ENCODE results near the gene MUC21. TPM values are rescaled to one million over a fixed set of nuclear protein-coding genes. Genes with fewer than 3 reads are reported as not detected.

MUC21 gene
- total RNA-seq, 1 donor from 2014 or later, result 207 TPM

DNA sequence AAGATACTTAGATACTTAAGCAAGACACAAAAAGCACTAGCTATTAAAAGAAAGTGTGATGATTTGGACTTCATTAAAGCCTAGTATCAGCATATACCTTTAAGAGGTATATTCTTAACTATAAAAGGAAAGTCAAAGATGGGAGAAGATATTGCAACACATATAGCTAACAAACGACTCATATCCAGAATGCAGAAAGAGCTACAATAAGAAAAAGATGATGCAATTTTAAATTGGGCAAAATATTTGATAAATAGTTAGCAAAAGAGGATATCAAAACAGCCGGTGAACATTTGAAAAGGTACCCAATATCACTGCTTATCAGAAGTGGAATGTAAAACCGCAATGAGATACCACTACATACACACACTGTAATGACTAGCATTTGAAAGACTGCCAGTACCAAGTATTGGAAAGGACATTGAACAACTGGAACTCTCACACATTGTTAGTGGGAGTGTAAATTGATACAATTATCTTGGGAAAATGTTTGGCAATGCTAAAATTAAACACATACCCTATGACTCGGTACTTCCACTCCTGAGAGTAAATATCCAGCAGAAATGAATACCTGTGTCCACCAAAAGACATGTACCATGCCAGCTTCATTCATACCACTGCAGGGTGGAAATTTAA is 52.5 kb downstream of the MUC21 start:
- Histone ChIP-seq H3K4me3 (no peak overlapping the region), H3K4me1 (no peaks in the 10 kb centered on the region), H3K9me3 (no peaks in the 10 kb centered on the region), H3K36me3 (no peaks in the 10 kb centered on the region), H3K27me3 (no peaks in the 10 kb centered on the region), H3K27ac (no peak overlapping the region)
- intact Hi-C loops (cut with DNase I), result no loop called here
- TF ChIP-seq, protein P1, sequence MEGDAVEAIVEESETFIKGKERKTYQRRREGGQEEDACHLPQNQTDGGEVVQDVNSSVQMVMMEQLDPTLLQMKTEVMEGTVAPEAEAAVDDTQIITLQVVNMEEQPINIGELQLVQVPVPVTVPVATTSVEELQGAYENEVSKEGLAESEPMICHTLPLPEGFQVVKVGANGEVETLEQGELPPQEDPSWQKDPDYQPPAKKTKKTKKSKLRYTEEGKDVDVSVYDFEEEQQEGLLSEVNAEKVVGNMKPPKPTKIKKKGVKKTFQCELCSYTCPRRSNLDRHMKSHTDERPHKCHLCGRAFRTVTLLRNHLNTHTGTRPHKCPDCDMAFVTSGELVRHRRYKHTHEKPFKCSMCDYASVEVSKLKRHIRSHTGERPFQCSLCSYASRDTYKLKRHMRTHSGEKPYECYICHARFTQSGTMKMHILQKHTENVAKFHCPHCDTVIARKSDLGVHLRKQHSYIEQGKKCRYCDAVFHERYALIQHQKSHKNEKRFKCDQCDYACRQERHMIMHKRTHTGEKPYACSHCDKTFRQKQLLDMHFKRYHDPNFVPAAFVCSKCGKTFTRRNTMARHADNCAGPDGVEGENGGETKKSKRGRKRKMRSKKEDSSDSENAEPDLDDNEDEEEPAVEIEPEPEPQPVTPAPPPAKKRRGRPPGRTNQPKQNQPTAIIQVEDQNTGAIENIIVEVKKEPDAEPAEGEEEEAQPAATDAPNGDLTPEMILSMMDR (IDR thresholded peaks at IDR 0.05), result no peak
- TF ChIP-seq POLR2AphosphoS5 (IDR thresholded peaks at IDR 0.05; ENCODE audit: insufficient read depth in 1 of 2, low read depth in 1 of 2) (no peak), POLR2A (IDR thresholded peaks at IDR 0.05) (no peak)
- no peak for DNase-seq (ENCODE audit: extremely low spot score in 2 of 2)

DNA sequence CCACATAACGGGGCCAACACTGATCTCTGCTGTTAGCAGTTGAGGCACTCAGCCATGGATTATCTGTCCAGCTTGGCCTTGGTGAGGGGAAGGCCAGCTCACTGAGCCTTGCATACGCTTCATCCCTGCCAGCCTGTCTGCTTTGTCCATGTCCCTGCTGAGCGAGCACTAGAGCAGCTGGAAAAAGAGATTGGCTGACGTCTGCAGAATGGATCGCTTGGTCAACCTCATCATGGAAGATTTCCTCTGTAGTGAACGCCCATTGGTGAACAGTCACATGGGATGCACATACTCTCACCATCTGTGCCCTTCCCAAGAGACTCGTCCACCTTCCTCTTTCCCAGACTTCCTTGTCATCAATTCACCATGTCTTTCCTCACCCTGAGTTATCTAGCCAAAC is 53.7 kb downstream of the MUC21 start:
- no peak for DNase-seq (ENCODE audit: extremely low spot score in 2 of 2)
- Histone ChIP-seq H3K27me3 (no peaks in the 10 kb centered on the region), H3K4me1 (no peaks in the 10 kb centered on the region), H3K36me3 (no peaks in the 10 kb centered on the region), H3K27ac (no peak overlapping the region), H3K4me3 (no peak overlapping the region), H3K9me3 (no peaks in the 10 kb centered on the region)
- TF ChIP-seq, protein P1 (IDR thresholded peaks at IDR 0.05), result no peak
- TF ChIP-seq POLR2AphosphoS5 (IDR thresholded peaks at IDR 0.05; ENCODE audit: insufficient read depth in 1 of 2, low read depth in 1 of 2), result no peak
- no peak for TF ChIP-seq POLR2A (IDR thresholded peaks at IDR 0.05)
- intact Hi-C loops (cut with DNase I), result no loop called here

DNA sequence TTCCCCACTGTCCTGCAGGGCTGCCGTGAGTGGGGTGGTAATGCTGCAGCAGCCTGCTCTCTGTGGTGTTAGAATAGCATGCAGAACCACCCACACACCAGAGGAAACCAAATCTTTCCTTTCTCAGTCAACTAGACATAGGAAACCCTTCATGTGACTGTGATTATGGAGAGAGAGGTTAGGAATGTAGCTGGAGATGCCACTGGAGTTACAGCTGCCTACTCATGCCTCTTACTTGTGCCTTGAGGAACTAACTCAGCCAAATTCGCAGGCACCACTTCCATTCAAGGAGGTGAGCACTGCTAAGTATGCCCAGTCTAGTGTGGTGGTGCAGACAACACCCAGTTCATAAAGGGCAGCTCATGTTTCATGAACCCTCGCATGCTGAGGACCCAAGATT is 54.2 kb downstream of the MUC21 start:
- H3K9me3 ChIP-seq, result no peaks in the 10 kb centered on the region
- no peaks in the 10 kb centered on the region for H3K36me3 ChIP-seq

DNA sequence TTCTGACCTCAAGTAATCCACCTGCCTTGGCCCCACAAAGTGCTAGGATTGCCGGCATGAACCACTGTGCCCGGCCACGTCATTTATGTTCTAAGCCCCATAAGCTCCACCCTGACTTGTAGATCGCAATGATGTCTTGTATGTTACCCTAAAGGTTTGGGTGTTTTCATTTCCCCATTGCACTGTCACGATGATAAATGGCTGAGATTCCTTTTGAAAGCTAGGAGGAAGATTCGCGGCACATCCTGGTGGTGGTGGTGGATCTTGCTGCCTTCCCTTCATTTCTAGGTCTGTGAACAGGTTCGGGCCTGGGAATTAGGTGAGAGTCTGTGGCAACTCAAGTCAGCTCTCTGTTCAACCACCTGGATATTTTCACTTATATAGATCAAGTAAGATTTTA is 55.0 kb downstream of the MUC21 start:
- no peak for DNase-seq (ENCODE audit: extremely low spot score in 2 of 2)
- H3K27me3 ChIP-seq, result no peaks in the 10 kb centered on the region
- H3K4me3 ChIP-seq, result no peak overlapping the region
- H3K27ac ChIP-seq, result no peak overlapping the region
- no peaks in the 10 kb centered on the region for H3K4me1 ChIP-seq
- no peaks in the 10 kb centered on the region for H3K36me3 ChIP-seq
- TF ChIP-seq POLR2AphosphoS5 (IDR thresholded peaks at IDR 0.05; ENCODE audit: insufficient read depth in 1 of 2, low read depth in 1 of 2) (no peak), POLR2A (IDR thresholded peaks at IDR 0.05) (no peak)
- TF ChIP-seq, protein P1 (IDR thresholded peaks at IDR 0.05), result no peak
- intact Hi-C loops (cut with DNase I), result no loop called here
- H3K9me3 ChIP-seq, result no peaks in the 10 kb centered on the region

More for the DNA sequence above, 54.2 kb downstream of the MUC21 start:
- no peak overlapping the region for H3K27ac ChIP-seq
- H3K4me3 ChIP-seq, result no peak overlapping the region
- DNase-seq (ENCODE audit: extremely low spot score in 2 of 2), result no peak
- intact Hi-C loops (cut with DNase I), result no loop called here
- no peak for TF ChIP-seq POLR2A (IDR thresholded peaks at IDR 0.05)
- TF ChIP-seq, protein P1 (IDR thresholded peaks at IDR 0.05), result no peak
- no peak for TF ChIP-seq POLR2AphosphoS5 (IDR thresholded peaks at IDR 0.05; ENCODE audit: insufficient read depth in 1 of 2, low read depth in 1 of 2)
- no peaks in the 10 kb centered on the region for H3K27me3 ChIP-seq
- no peaks in the 10 kb centered on the region for H3K4me1 ChIP-seq

Other genes starting within 250 kb of the MUC21 start
- gene FLOT1, start 241.0 kb upstream of the MUC21 start, total RNA-seq, result 165 TPM
- 40.5 TPM for gene IER3, start 239.2 kb upstream of the MUC21 start, total RNA-seq
- 71.5 TPM for gene DDR1, start 99.2 kb upstream of the MUC21 start, total RNA-seq
- 16.7 TPM for gene GTF2H4, start 75.5 kb upstream of the MUC21 start, total RNA-seq
- gene VARS2, start 69.5 kb upstream of the MUC21 start, total RNA-seq, result 18.9 TPM
- not detected for gene SFTA2, start 51.5 kb upstream of the MUC21 start, total RNA-seq
- gene MUCL3, start 42.7 kb upstream of the MUC21 start, total RNA-seq, result 0.49 TPM
- 2.9 TPM for gene MUC22, start 26.8 kb downstream of the MUC21 start, total RNA-seq
- not detected for gene C6orf15, start 128.9 kb downstream of the MUC21 start, total RNA-seq
- gene PSORS1C1, start 131.1 kb downstream of the MUC21 start, total RNA-seq, result 9.6 TPM
- gene CDSN, start 136.7 kb downstream of the MUC21 start, total RNA-seq, result 1.5 TPM
- gene PSORS1C2, start 155.3 kb downstream of the MUC21 start, total RNA-seq, result not detected
- gene CCHCR1, start 174.1 kb downstream of the MUC21 start, total RNA-seq, result 21.9 TPM
- gene TCF19, start 174.9 kb downstream of the MUC21 start, total RNA-seq, result 8.8 TPM
- 0.98 TPM for gene POU5F1, start 187.0 kb downstream of the MUC21 start, total RNA-seq

Measured in vagina (tissue), 2 donors.